B cell (primary cell): ENCODE data around the gene WFIKKN2. TPM values are rescaled to one million over a fixed set of nuclear protein-coding genes. Genes with fewer than 3 reads are reported as not detected.

Experiments
- ATAC-seq: fragments of 200-7000 bp; cut with Tn5 transposase; one replicate; pipeline ENCODE4 v1.10.0; 2021; ENCODE audit warnings: low read depth, mild to moderate bottlenecking, moderate number of reproducible peaks, moderate library complexity
- CTCF ChIA-PET: fragments of 350-600 bp; sonication (Branson Sonifier 250); formaldehyde crosslinking; loops from one replicate; lab custom pipeline; 2021; ENCODE audit warnings: antibody characterized with exemption, inconsistent platforms; lab: Charles Lee
- POLR2A ChIA-PET: fragments of 350-600 bp; sonication (Branson Sonifier 250); formaldehyde crosslinking; loops from one replicate; lab custom pipeline; 2021; ENCODE audit warnings: antibody characterized with exemption; lab: Charles Lee
- DNase-seq: peaks from one replicate; pipeline ENCODE4 v3.0.0; 2013
- H2AFZ ChIP-seq: 2 replicates; pipeline ENCODE4 v1.6.1; 2012; ENCODE audit warnings: mild to moderate bottlenecking, low read depth, low read length; ENCODE audit not compliant: insufficient read depth, poor library complexity, severe bottlenecking
- H3K27ac ChIP-seq, 2 donors: 1 replicate in 1 of 2; 2 replicates in 1 of 2; pipeline ENCODE4 v1.5.1; 2012 to 2013; ENCODE audit warnings: low read length in 2 of 2, mild to moderate bottlenecking in 2 of 2, moderate library complexity in 1 of 2
- H3K27me3 ChIP-seq, 4 experiments: fragments of 200-600 bp in 1 of 4; sonication (generic) in 1 of 4; replicated peaks in 1 of 4; 1 replicate in 2 of 4; 2 replicates in 2 of 4; pipeline versions ENCODE4 v1.6.1 to v1.7.0; 2013 to 2016; ENCODE audit warnings: low read length in 3 of 4, mild to moderate bottlenecking in 2 of 4, mixed read lengths in 1 of 4, moderate library complexity in 1 of 4; ENCODE audit not compliant: insufficient read depth in 4 of 4, control insufficient read depth in 3 of 4; ENCODE audit errors: control extremely low read depth in 1 of 4
- H3K36me3 ChIP-seq, 2 experiments: replicated peaks in 1 of 2; 1 replicate in 1 of 2; 2 replicates in 1 of 2; pipeline versions ENCODE4 v1.6.1 to v1.7.1; 2013; ENCODE audit warnings: low read length in 1 of 2; ENCODE audit not compliant: insufficient read depth in 2 of 2, control insufficient read depth in 1 of 2; ENCODE audit errors: control extremely low read depth in 1 of 2, extremely low read depth in 1 of 2
- H3K4me1 ChIP-seq, 2 donors: fragments of 200-600 bp in 1 of 2; sonication (generic) in 1 of 2; 1 replicate in 1 of 2; 2 replicates in 1 of 2; pipeline versions ENCODE4 v1.5.1 to v1.6.1; 2013 to 2017; ENCODE audit warnings: low read length in 2 of 2; ENCODE audit not compliant: control insufficient read depth in 2 of 2, insufficient read depth in 2 of 2
- H3K4me2 ChIP-seq: replicated peaks from 2 replicates; pipeline ENCODE3; 2012; ENCODE audit warnings: mild to moderate bottlenecking, low read depth, low read length; ENCODE audit not compliant: poor library complexity, severe bottlenecking
- H3K4me3 ChIP-seq, 5 experiments: fragments of 200-600 bp in 1 of 5; sonication (generic) in 1 of 5; 1 replicate in 3 of 5; 2 replicates in 2 of 5; pipeline versions ENCODE4 v1.5.1 to v1.7.0; 2011 to 2016; ENCODE audit warnings: low read length in 4 of 5, mild to moderate bottlenecking in 4 of 5, low read depth in 2 of 5, control low read depth in 1 of 5, moderate library complexity in 1 of 5; ENCODE audit not compliant: insufficient read depth in 1 of 5; ENCODE audit errors: control extremely low read depth in 1 of 5, extremely low read depth in 1 of 5
- H3K79me2 ChIP-seq: fragments of 200-600 bp; sonication (generic); one replicate; pipeline ENCODE4 v1.6.0; 2016; ENCODE audit warnings: low read length; ENCODE audit not compliant: control insufficient read depth, insufficient read depth
- H3K9ac ChIP-seq: fragments of 200-600 bp; sonication (generic); 2 replicates; pipeline ENCODE4 v1.6.1; 2017; ENCODE audit warnings: mild to moderate bottlenecking, low read length, moderate library complexity
- H3K9me3 ChIP-seq, 3 donors: one replicate each; pipeline versions ENCODE4 v1.6.1 to v1.7.1; 2013; ENCODE audit warnings: low read length in 2 of 3; ENCODE audit not compliant: control insufficient read depth in 2 of 3, insufficient read depth in 1 of 3; ENCODE audit errors: control extremely low read depth in 1 of 3
- H4K20me1 ChIP-seq: 2 replicates; pipeline ENCODE4 v1.6.0; 2012; ENCODE audit warnings: mild to moderate bottlenecking, low read length; ENCODE audit not compliant: insufficient read depth, control insufficient read depth, poor library complexity, severe bottlenecking
- H3K27ac Mint-ChIP-seq: one replicate; pipeline ENCODE4 v1.8.0; 2021; ENCODE audit warnings: mixed read lengths
- H3K27me3 Mint-ChIP-seq: one replicate; pipeline ENCODE4 v1.8.0; 2021; ENCODE audit warnings: mixed read lengths
- H3K4me1 Mint-ChIP-seq: one replicate; pipeline ENCODE4 v1.8.0; 2021; ENCODE audit warnings: mixed read lengths
- H3K4me3 Mint-ChIP-seq: one replicate; pipeline ENCODE4 v1.8.0; 2021; ENCODE audit warnings: mixed read lengths
- H3K9me3 Mint-ChIP-seq: one replicate; pipeline ENCODE4 v1.8.0; 2022; ENCODE audit warnings: mixed read lengths; ENCODE audit not compliant: insufficient read depth
- EZH2 ChIP-seq: IDR thresholded peaks from 2 replicates; pipeline ENCODE4 v1.6.1; 2012; ENCODE audit warnings: borderline replicate concordance, low read depth, mild to moderate bottlenecking, moderate library complexity, low read length; ENCODE audit not compliant: insufficient read depth, poor library complexity, severe bottlenecking
- WGBS: methylation state at CpG from one replicate; pipeline ENCODE4 v1.1.5; 2013; ENCODE audit warnings: missing lambda C conversion rate; ENCODE audit not compliant: insufficient coverage; 5-methylcytosine and 5-hydroxymethylcytosine counted together
- intact Hi-C: fragments of 100-400 bp; cut with micrococcal nuclease; formaldehyde crosslinking; loops from one replicate; pipeline ENCODE4 v1.10.0; 2022
- polyA plus RNA-seq: library from polyadenylated mRNA; depleted of rRNA; stranded (reverse); fragments of >200 nt; gene quantifications from 2 replicates; pipeline ENCODE4 v1.2.3, GENCODE V29; 2012
- total RNA-seq, 2 donors: library from RNA; stranded (reverse); fragments of 120-200 nt in 1 of 2; gene quantifications; 1 replicate in 1 of 2; 2 replicates in 1 of 2; pipeline versions ENCODE4 v1.2.3 to v1.2.4, GENCODE V29; 2013 to 2022
- TF ChIP-seq, protein P1 (sequence below): fragments of 200-600 bp; IDR thresholded peaks from one replicate; pipeline ENCODE4 v1.8.0; 2022; ENCODE audit warnings: antibody characterized with exemption, mild to moderate bottlenecking

WFIKKN2 gene
- total and polyA plus RNA-seq, 2 donors (not counting 1 experiment from before 2014, with no cell fraction given): not detected

GRCh38 chr17:50790618-50791017 is 44.8 kb upstream of the WFIKKN2 start:
- no peak overlapping the region for H3K9ac ChIP-seq
- no peak overlapping the region for H3K27ac ChIP-seq
- H3K79me2 ChIP-seq: no peaks in the 10 kb centered on the region
- H4K20me1 ChIP-seq: no peaks in the 10 kb centered on the region
- Mint-ChIP-seq H3K9me3 (no peaks in the 10 kb centered on the region), H3K27ac (no peak overlapping the region), H3K27me3 (peaks cover 4% of the 10 kb centered on the region), H3K4me1 (no peaks in the 10 kb centered on the region), H3K4me3 (no peak overlapping the region)
- no peaks in the 10 kb centered on the region for H3K27me3 ChIP-seq
- H2AFZ ChIP-seq: no peak overlapping the region
- H3K4me2 ChIP-seq: no peak overlapping the region
- POLR2A ChIA-PET: no interaction called here
- TF ChIP-seq EZH2: no peak
- TF ChIP-seq, protein P1, sequence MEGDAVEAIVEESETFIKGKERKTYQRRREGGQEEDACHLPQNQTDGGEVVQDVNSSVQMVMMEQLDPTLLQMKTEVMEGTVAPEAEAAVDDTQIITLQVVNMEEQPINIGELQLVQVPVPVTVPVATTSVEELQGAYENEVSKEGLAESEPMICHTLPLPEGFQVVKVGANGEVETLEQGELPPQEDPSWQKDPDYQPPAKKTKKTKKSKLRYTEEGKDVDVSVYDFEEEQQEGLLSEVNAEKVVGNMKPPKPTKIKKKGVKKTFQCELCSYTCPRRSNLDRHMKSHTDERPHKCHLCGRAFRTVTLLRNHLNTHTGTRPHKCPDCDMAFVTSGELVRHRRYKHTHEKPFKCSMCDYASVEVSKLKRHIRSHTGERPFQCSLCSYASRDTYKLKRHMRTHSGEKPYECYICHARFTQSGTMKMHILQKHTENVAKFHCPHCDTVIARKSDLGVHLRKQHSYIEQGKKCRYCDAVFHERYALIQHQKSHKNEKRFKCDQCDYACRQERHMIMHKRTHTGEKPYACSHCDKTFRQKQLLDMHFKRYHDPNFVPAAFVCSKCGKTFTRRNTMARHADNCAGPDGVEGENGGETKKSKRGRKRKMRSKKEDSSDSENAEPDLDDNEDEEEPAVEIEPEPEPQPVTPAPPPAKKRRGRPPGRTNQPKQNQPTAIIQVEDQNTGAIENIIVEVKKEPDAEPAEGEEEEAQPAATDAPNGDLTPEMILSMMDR: no peak
- CTCF ChIA-PET: interaction anchor here (0.6 kb wide), 1 partner anchor 8 kb away, joined by 3 read pairs; no protein-coding TSS in a partner anchor
- H3K9me3 ChIP-seq: no peaks in the 10 kb centered on the region
- intact Hi-C loops: no loop called here
- DNase-seq (no peak), ATAC-seq (no peak)
- no peaks in the 10 kb centered on the region for H3K4me1 ChIP-seq
- no peak overlapping the region for H3K4me3 ChIP-seq
- 27% methylated on average over 5 of the region's 6 CpGs for WGBS
- H3K36me3 ChIP-seq: no peaks in the 10 kb centered on the region

DNA sequence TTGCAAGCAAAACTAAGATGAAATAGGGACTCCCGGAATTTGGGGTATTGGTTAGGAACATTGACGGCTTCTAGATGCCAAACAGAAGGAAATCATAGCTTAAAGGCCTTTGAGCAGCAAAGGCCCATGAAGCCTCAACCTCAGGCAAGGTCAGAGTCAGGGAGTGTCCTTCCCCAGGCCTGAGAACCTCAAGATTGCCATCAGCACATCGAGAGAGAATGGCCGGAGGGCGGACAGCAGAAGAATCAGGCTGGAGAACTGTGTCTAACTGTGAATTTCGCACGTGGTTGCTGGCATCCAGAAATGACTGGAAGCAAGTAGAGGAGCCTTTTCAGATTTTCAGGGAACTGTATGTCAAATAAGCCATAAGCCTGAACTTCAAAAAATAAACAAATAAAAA is 43.3 kb upstream of the WFIKKN2 start:
- CTCF ChIA-PET: no interaction called here
- H3K4me1 Mint-ChIP-seq: no peaks in the 10 kb centered on the region
- H3K27me3 ChIP-seq: no peaks in the 10 kb centered on the region

More for the DNA sequence above, 43.3 kb upstream of the WFIKKN2 start:
- WGBS: 98% methylated on average over 5 of the region's 7 CpGs
- Histone ChIP-seq H3K9ac (no peak overlapping the region), H3K27ac (no peak overlapping the region), H4K20me1 (no peaks in the 10 kb centered on the region), H2AFZ (no peak overlapping the region), H3K4me1 (no peaks in the 10 kb centered on the region), H3K9me3 (no peaks in the 10 kb centered on the region), H3K79me2 (no peaks in the 10 kb centered on the region), H3K4me2 (no peak overlapping the region), H3K4me3 (no peak overlapping the region), H3K36me3 (no peaks in the 10 kb centered on the region)
- H3K27ac Mint-ChIP-seq: no peak overlapping the region
- no peak for DNase-seq
- no peaks in the 10 kb centered on the region for H3K9me3 Mint-ChIP-seq
- peaks cover 4% of the 10 kb centered on the region for H3K27me3 Mint-ChIP-seq
- ATAC-seq: no peak
- TF ChIP-seq, protein P1: no peak
- TF ChIP-seq EZH2: no peak
- intact Hi-C loops: no loop called here
- H3K4me3 Mint-ChIP-seq: no peak overlapping the region
- POLR2A ChIA-PET: no interaction called here
